Measurements from ENCODE around the gene NDUFB3. TPM values are rescaled to one million over a fixed set of nuclear protein-coding genes. Genes with fewer than 3 reads are reported as not detected.
A peak's percentile ranks its signal among the peaks of the same experiment; 100 is the strongest.

NDUFB3 gene
- total RNA-seq, 4 donors from 2014 or later: 31.8 to 46.8 (median 35.3) TPM

- intact Hi-C loops (cut with DNase I; ENCODE audit: low total_unique reads): no loop called here
- no peak for DNase-seq (ENCODE audit: low spot score in 2 of 2)
- WGBS, 2 donors: 13 to 14% methylated on average over 11 of the region's 12 CpGs
- no peak for TF ChIP-seq POLR2A (IDR thresholded peaks at IDR 0.05)
- no peak for TF ChIP-seq CTCF (IDR thresholded peaks at IDR 0.05)
- H3K4me3 ChIP-seq (ENCODE audit: low read depth, poor library complexity, severe bottlenecking): peak overlapping the region; percentile 91
These were observed 47.4 kb downstream of the NDUFB3 start for GRCh38 chr2:201118961-201119854.

GRCh38 chr2:201122276-201122675, 50.5 kb downstream of the NDUFB3 start:
- intact Hi-C loops (cut with DNase I; ENCODE audit: low total_unique reads): no loop called here
- DNase-seq (ENCODE audit: low spot score in 2 of 2): no peak
- WGBS, 2 donors: 82 to 86% methylated on average over 1 of the region's 1 CpG
- TF ChIP-seq CTCF (IDR thresholded peaks at IDR 0.05): no peak
- TF ChIP-seq POLR2A (IDR thresholded peaks at IDR 0.05): no peak
- no peak overlapping the region for H3K4me3 ChIP-seq (ENCODE audit: low read depth, poor library complexity, severe bottlenecking)

- DNase-seq (ENCODE audit: low spot score in 2 of 2): no peak
- 19 to 41% methylated on average over 9 of the region's 9 CpGs for WGBS, 2 donors
- TF ChIP-seq POLR2A (IDR thresholded peaks at IDR 0.05) (no peak), CTCF (IDR thresholded peaks at IDR 0.05) (no peak)
- intact Hi-C loops (cut with DNase I; ENCODE audit: low total_unique reads): no loop called here
- no peak overlapping the region for H3K4me3 ChIP-seq (ENCODE audit: low read depth, poor library complexity, severe bottlenecking)
These were observed 54.7 kb downstream of the NDUFB3 start for GRCh38 chr2:201126308-201127151.

GRCh38 chr2:201127152-201127511, 55.3 kb downstream of the NDUFB3 start:
- 21 to 30% methylated on average over 2 of the region's 2 CpGs for WGBS, 2 donors
- TF ChIP-seq CTCF (IDR thresholded peaks at IDR 0.05) (no peak), POLR2A (IDR thresholded peaks at IDR 0.05) (no peak)
- no peak overlapping the region for H3K4me3 ChIP-seq (ENCODE audit: low read depth, poor library complexity, severe bottlenecking)
- no peak for DNase-seq (ENCODE audit: low spot score in 2 of 2)
- intact Hi-C loops (cut with DNase I; ENCODE audit: low total_unique reads): no loop called here

- intact Hi-C loops (cut with DNase I; ENCODE audit: low total_unique reads): no loop called here
- WGBS, 2 donors: 8 to 10% methylated on average over 5 of the region's 5 CpGs
- no peak for DNase-seq (ENCODE audit: low spot score in 2 of 2)
These were observed 55.8 kb downstream of the NDUFB3 start for GRCh38 chr2:201127570-201127969.

GRCh38 chr2:201128033-201128432, 56.2 kb downstream of the NDUFB3 start:
- H3K4me3 ChIP-seq (ENCODE audit: low read depth, poor library complexity, severe bottlenecking): no peak overlapping the region
- TF ChIP-seq POLR2A (IDR thresholded peaks at IDR 0.05) (no peak), CTCF (IDR thresholded peaks at IDR 0.05) (no peak)
- intact Hi-C loops (cut with DNase I; ENCODE audit: low total_unique reads): no loop called here
- DNase-seq (ENCODE audit: low spot score in 2 of 2): no peak
- WGBS, 2 donors: 63 to 67% methylated on average over 1 of the region's 1 CpG

More at GRCh38 chr2:201127570-201127969, 55.8 kb downstream of the NDUFB3 start:
- TF ChIP-seq POLR2A (IDR thresholded peaks at IDR 0.05): no peak
- H3K4me3 ChIP-seq (ENCODE audit: low read depth, poor library complexity, severe bottlenecking): no peak overlapping the region
